Right kidney (tissue), 1 donor: ENCODE measurements around the gene SPG7.

Source experiments
- DNase-seq: peaks from one replicate; pipeline ENCODE4 v3.0.0-alpha.2; 2016

The SPG7 gene

DNA sequence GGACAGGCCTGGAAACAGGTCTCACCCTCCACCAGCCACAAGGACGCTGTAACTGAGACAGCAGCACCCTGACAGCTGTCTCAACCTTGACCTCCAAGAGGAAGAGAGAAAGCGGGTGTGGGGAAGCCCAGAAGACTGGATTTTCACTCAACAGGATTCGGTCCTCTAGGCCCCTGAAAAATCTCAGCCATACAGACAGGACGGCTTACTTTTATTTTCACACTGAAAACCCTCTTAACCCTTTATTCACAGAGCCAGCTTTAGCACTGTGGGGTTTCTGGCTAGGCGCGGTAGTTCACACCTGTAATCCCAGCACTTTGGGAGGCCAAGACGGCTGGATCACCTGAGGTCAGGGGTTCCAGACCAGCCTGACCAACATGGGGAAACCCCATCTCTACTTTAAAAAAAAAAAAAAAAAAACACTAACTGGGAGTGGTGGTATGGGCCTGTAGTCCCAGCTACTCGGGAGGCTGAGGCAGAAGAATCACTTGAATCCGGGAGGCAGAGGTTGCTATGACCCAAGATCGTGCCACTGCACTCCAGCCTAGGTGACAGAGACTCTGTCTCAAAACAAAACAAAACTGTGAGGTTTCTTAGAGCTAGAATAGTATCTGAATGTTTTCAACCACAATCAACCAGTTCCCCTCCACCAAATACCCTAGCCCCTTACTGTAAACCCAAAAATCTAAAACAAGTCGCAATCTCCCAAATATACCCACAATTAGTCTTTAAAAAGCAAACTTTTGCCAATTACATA is 23.1 kb upstream of the SPG7 start:
- DNase-seq = no peak

DNA sequence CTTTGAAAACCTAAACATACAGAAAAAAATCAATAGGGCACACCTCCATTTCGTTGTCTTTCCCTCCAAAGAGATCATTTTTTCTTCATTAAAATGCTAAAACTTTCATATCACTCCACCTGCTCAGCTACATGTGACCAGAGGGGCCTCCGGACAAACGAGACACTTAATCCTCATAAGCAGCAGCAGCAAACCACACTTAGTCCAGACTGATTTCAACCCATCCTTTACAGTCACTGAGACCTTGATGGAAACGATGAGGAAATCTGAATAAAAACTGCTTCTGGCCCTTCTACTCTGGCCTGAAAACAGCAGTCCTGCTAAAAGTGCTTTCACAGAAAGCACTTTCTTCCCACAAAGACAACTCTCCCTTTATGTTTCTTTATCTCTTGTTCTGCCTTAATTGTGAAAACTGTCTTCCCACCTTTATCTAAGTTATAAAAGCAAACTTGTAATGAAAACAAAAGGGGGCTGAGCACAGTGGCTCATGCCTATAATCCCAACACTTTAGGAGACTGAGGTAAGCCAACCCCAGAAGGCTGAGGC is 22.4 kb upstream of the SPG7 start:
- no peak for DNase-seq

DNA sequence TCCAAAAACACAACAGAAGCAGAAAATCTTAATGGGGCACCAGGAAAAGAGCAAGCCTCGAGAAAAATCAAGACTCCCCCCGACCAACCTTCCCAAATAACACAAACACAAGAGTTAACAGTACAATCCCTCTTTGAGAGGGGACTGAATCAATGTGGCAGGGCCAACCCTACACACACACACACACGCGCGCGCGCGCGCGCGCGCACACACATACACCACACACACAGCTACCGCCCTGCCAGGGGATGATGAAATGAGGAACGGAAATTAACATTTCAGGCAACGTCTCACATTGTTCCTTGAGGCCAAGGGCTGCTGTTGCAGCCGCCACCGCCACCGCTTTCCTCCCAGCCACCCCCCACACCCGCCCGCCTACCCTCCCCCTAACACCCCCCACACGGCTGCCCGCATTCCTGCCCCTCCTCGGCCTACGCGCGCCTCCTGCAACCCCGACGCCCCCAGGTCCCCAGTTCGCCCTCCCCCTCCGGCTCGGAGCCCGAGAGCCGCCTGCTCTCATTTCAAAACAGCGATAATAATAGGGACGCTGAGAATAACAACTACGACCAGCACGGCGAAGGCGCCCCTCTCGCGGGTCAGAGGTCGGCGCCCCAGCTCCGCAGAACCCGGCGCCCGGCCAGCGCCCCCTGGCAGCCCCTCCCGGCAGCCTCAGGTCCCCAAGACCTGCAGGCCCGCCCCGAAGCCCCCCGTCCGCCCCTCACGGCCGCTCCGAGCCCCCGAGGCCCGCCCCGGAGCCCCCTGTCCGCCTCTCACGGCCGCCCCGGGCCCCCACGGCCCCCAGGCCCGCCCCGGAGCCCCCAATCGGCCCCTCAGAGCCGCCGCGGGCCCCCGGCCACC is 18.9 kb upstream of the SPG7 start:
- peak; percentile 65 for DNase-seq

DNA sequence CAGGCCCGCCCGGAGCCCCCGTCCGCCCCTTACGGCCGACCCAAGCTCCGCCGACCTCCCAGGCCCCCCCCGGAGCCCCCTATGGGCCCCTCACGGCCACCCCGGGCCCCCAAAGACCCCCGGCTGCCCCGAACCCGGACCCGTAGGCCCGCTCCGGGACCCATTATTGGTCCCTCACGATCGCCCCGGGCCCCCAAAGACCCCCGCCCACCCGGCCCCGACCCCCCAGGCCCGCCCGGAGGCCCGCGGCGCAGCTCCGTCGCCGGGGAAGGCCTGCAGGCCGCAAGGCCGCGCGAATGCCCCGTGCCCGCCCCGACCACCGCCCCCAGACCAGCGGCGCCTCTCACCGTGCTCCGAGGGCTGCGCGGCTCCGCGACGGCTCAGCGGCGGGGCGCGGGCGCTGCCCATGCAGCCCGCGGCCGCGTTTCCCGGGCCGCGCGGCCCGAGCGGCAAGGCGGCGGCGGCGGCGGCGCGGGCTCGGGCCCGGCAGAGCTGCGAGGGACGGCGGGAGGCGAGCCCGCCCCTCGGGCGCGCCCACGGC is 18.2 kb upstream of the SPG7 start:
- DNase-seq = no peak

DNA sequence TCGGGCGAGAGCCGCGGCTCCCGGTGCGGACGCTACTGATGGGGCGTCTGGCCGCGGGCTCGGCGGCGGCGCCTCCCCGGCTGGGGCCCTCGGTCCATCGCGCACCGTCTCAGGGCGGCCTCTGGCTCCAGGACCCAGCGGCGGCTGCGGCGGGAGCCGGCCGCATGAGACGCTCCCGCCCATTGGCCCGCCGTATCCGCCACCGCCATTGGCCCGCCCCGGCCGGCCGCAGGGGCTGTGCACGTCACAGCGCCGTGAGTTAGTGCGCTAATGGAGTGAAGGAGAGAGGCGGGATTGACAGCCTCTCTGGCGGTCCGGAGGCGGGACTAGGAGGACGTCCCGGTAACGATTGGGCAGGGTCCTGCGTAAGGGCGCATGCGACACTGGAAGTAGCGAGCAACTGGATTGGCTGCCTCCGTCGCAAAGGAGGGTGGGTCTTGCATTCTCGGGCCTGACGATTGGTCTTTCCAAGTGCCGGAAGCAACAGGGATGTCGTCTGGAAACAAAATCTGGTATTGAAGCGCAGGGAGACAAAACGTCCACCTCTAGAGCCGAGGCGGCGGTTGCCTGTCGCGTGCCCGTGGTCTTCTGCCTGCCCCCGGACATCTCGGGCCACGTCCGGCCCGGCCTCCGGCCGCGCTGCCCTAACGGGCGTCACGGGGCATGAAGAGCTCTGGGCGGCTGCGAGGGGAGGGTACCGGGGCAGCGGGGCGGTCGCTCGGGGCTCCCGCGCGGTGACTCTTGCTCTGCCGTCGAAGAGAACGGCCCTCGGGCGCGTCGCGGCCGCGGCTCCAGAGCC is 17.6 kb upstream of the SPG7 start, which contains the start of gene ANKRD11:
Gene ANKRD11 (minus strand): TSS at position 123 of the 799 bp plus-strand sequence. CDS start 173,542 bp downstream, outside the sequence.
- peak; percentile 98 for DNase-seq

DNA sequence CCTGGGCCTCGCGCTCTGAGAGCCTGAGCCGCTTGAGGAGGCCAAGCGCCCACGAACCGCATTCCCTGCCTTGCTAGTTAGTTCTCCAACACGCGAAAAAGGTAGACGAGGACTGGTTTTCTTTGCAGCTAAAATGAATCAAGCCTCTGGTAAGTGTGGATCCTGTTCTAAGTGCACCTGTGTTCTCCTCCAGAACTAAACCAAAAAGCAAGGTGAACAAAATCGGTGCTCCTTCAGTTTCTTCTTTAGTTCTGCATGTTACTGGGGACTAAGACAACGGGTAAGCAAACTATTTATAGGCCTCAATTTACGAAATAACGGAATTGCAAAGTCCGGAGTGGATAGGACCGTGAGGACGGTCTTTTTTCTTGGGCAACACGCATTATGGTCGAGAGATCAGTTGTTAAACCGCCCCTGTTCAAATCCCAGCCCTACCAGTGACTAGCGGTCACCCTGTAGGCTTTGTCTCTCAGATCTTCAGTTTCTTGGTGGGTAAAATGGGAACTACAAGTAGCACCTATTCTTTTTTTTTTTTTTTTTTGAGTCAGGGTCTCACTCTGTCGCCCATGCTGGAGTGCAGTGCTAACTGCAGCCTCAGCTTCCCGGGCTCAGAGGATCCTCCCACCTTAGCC is 16.8 kb upstream of the SPG7 start:
- DNase-seq = no peak

DNA sequence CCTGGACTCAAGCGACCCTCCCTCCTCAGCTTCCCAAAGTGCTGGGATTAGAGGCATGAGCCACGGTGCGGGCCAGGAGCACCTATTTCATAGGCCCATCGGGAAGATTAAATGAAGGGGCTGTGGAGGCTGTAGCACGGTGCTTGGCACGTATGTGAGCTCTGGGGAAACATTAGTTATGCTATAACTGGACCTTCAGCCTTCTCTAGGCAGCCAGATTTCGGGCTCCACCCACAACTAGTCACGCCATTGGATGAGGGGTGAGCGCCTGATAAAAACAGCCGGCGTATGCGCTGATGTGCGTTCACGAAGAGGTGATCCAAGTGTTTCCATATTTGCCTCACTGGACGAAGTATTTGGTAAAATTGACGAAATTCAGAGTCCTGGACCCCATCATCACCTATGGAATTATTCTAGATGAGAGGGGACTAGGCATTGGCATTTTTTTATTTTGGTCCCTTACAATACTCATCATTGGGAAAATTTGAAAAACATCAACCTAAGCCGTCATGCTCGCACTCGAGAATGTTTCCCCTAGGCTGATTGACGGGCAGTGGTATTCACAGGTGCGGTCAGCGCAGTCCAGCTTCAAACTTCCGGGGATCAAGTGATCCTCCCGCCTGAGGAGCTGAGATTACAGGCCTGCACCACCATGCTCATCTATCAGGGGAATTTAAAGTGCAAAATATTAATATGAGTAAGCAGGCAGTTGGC is 16.1 kb upstream of the SPG7 start:
- no peak for DNase-seq

DNA sequence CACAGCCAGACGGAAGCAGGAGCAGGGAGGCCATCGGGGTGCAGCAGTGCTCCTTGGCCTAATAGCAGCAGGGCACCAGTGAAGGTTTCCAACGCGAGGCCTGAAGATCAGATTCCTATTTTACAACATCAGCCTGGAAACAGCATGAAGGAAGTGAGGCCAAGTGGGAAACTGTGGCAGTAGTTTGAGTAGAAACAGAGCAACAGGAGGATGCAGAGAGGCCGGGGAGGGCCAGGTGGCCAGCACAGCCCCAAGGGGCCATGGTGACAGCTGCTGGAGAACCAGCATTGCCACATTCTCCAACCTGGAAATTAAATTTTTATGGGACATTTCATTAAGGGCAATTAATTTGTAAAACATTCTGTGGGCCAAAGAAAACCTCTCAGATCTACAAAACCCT is 14.4 kb upstream of the SPG7 start:
- DNase-seq = no peak

DNA sequence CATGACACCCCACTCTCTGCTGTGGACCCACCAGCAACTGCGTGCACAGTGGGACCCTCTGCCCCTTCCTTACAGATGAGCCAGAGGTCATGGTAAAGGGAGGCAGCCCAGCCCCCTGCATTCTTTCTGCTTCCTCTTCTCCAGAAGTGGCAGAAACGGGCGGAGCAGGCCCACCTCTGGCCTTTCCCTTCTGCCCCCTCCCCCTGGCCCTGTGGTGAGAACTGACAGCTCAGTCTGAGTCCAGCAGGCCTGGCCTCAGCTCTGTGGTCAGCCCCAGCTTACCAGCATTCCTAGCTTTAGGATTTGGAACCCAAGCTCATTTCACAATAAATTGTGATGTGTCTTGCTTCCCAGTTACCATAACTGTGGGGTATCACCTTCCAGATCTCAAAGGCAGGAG is 13.1 kb upstream of the SPG7 start:
- DNase-seq = no peak

DNA sequence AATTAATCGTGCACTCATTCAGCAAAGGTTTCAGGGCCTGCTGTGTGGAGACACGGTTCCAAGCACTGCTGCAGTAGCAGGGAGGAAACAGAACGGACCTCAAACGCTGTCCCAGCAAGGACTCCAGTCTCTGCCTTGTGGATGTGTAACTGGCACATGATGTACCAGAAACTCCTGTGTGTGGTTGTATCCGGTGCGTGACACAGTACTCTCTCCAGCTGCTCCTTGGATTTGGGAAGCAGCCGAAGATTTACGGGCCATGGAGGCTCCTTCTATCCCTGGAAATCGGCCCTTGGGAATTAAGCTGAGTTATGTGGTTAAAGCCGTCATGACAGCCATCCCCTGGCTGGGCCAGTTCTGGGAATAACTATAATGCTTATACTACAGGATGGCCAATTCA is 9.4 kb upstream of the SPG7 start:
- DNase-seq = no peak

DNA sequence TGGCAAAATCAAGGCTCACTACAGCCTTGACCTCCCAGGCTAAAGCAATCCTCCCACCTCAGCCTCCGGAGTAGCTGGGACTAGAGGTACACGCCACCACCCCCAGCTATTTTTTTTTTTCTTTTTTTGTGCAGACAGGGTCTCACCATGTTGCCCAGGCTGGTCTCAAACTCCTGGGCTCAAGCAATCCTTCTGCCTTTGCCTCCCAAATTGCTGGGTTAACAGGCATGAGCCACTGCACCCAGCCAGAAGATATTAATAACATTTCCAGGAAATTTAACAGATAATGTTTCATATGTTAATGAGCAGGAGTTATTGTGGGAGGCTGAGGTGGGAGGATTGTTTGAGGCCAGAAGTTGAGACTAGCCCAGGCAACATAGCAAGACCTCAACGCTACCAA is 8.4 kb upstream of the SPG7 start:
- DNase-seq = no peak

DNA sequence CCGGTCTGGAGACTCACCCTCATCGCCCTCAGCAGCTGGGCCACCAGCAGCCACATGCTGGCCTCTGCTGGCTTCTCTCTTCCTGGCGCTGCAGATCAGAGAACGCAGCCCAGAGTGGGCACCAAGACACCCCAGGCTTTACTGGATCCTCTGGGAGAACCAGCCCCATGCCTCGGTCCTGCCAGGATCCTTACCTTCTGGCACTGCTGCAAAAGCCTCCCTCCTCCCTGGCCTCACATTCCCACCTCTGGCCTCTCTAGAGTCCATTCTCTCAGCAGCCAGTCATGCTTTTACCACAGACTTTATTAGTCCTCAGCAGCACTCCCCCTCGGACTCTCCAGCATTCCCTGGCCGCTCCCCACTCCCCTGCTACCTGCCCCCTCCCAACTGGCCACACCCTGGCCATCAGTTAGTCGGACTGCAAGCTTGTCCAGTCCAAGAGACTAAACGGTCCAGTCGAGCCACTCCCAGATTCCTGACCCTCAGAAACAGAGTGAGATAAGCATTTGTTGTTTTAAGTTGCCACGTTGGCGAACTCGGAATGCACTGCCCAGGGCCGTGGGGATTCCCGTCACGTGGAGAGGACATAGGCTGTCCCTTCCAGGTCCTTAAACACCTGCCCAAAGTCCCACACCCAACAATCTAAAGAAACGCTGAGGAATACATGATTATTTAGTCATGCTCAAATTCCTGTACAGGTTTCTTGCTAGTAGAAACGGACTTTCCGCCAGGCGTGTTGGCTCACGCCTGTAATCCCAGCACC is 5.9 kb upstream of the SPG7 start:
- no peak for DNase-seq

DNA sequence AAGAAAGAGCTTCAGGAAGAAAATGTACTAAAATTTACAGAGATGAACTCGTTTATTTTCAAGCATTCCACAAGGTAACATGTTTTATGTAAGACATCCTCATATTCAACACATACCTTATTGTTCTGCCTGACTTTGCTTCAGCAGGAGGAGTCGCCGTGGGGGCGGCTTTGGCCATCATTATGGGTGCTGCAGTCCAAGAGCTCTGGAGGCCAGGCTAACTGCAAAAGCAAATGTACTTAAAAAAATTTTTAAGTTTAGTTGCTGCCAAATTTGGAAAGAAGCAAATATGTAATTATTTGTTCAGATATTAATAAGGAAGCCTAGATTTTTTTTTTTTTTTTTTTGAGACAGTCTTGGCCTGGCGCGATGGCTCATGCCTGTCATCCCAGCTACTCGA is 4.1 kb upstream of the SPG7 start:
- no peak for DNase-seq

DNA sequence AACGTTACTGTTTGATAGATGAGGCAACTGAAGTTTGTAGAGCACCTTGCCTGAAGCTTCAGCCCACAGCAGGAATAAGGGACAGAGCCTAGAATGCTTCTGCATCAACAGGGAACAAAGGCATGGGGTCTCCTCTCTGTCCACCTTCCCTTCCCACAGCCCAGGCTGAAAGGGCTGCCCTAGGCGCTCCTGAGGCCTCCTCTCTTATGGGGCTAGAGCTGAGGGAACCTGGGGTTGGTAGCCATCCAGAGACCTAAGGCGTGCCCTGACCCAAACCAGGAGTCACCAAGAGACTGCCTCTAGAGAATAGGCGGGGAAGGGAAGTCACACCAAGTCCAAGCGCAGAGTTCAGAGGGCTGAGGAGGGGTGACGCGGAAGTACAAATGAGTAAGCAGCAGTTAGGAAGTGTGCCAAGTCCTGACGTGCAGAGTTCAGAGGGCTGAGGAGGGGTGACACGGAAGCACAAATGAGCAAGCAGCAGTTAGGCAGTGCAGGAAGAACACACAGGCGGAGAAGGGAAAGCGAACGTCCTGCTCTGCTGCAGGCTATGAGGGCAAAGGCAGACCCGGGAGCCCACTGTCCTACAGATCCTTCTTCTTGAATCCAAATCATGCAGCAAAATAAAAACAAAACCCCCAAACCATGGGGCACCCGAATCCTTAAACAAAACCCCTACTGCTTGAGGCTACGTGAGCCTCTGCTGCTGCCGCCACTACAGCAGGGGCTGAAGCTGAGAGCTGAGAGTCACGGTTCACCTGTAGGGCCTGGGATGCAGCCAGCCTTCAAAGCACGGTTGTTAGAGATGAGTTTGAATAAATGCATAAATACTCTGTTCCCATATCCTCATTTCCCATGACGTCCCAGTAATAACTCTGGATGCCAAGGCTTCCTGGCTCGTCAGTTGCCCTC is 2.7 kb upstream of the SPG7 start:
- DNase-seq = peak; percentile 66

DNA sequence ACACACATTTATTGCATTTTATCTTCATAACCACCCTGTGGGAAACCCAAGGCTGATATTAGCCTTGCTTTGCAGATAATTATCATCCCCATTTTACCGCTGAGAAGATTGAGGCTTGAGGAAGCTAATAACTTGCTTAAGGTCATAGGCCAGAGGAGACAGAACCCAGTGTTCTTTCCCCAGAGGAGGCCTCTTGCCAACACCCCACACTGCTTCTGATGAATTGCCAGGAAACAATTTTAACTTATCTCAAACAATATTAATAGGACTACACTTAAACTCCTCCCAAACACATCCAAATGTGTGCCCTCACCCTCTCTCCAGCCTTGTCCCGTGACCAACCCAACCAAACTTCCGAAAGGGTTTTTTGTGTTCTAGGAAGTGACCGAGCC is 2.1 kb upstream of the SPG7 start:
- DNase-seq = no peak

DNA sequence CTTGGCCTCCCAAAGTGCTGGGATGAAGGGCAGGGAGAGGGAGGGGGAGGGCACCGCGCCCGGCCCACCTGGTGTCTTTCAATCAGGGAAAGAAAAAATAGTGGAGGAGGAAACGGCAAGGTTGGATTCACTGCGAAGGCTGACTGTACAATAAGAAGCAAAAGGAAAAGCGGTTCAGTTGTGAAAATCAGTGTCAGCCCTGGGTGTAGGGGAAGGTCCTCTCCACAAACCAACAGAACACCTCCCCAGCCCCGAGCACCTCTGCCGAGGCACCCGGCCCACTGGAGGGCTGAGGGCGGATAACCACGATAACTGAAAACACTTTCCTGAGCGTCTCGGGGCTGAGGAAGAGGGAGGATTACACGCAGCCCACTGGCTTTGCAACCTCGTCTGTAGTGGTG is 1.4 kb upstream of the SPG7 start:
- DNase-seq = peak; percentile 42

DNA sequence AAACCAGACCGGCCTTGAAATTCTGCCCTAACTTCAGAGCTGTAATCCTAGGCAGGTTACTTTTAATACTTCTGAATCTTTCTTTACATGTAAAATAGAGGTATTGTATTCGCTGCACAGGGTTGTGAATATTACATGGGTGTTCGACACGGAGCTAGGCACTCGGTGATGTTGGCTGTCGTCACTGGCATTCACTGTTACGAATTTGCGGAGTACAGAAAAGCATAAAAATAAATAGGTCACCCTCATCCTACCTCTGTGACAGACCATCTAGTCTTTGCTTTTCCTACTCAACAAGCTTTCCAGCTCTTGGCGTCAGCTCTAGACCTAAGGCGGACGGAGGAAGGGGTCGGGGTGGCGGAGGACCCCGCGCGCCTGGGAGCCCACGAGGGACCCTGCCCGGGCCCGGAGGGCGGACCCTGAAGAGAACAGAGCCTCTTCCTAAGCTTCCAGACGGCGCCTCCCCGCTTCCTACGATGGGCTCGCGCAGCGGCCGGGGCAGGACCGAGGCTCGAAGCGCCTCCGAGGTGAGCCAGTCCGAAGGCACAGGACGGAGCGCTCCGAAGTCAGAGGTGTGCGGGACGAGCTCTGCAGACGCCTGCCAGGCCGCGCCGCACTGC is 879 bp upstream of the SPG7 start:
- no peak for DNase-seq

DNA sequence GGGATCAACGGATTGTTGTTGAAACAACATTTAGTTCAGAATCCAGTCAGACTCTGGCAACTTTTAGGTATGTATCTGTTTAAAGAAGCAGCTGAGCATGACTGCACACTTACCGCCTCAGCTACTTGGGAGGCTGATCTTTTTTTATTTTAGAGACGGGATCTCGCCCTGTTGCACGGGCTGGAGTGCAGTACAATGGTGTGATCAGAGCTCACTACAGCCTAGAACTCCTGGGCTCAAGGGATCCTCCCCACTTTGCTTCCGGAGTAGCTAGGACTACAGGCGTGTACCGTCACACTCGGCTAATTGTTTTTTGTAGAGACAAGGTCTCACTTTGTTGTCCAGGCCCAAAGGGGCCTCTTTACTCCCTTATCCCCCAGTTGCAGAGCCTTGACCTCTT is 2.3 kb downstream of the SPG7 start:
- DNase-seq = no peak

DNA sequence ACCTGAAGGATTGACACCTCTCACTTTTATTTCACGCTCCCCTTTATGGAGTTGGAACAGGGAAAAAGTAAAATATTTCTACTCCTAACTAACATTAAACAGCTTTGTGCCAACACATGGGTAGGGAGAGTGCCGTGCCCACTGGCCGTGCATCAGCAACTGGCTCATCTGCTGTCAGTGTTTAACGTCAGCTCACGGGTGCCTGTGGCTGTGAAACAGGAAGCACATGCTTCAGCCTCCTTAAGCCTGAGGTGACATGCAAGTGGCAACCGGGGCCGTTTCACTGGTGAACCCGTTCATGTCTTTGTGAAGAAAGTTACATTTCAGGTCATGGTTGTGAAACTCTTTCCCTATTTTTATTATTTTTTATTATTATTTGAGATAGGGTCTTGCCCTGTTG is 3.2 kb downstream of the SPG7 start:
- DNase-seq = no peak
